ENCODE data around the gene PKDCC. TPM values are rescaled to one million over a fixed set of nuclear protein-coding genes. Genes with fewer than 3 reads are reported as not detected.

The PKDCC gene
- total and polyA plus RNA-seq, 2 of the 13 experiments (the other 11 are each of a cell fraction or from before 2014, with no cell fraction given), result 52.6 to 58.8 TPM

DNA sequence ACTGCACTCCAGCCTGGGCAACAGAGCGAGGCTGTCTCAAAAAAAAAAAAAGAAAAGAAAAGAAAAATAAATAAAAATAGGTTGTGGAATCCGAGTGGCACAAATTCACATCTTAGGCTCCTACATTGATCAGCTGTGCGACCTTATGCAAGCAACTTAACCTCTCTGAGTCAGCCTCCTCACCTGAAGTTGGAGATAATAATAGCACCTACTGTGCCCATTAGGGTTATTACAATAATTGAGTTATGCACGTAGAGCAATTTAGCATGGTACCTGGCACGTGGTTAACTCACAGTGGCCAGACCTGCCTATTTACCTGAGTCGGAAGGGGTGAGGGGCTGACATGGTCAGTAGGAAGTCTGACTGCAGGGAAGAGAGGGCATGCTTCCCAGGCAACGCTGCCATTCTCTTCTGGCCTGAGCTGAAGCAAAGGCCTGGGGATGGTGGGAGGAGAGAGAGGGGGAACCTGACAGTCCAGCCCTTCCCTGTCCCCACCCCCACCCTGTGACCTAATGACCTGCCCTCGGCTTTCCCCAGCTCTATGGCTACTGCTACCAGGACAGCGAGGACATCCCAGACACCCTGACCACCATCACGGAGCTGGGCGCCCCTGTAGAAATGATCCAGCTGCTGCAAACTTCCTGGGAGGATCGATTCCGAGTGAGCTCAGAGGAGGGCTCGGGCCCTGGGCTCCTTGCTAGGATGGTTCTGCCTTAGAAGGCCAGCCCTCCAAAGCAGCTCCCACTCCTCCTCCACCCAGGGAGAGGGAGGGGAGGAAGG is 5.1 kb downstream of the PKDCC start (continued):
- TF ChIP-seq, protein P1, sequence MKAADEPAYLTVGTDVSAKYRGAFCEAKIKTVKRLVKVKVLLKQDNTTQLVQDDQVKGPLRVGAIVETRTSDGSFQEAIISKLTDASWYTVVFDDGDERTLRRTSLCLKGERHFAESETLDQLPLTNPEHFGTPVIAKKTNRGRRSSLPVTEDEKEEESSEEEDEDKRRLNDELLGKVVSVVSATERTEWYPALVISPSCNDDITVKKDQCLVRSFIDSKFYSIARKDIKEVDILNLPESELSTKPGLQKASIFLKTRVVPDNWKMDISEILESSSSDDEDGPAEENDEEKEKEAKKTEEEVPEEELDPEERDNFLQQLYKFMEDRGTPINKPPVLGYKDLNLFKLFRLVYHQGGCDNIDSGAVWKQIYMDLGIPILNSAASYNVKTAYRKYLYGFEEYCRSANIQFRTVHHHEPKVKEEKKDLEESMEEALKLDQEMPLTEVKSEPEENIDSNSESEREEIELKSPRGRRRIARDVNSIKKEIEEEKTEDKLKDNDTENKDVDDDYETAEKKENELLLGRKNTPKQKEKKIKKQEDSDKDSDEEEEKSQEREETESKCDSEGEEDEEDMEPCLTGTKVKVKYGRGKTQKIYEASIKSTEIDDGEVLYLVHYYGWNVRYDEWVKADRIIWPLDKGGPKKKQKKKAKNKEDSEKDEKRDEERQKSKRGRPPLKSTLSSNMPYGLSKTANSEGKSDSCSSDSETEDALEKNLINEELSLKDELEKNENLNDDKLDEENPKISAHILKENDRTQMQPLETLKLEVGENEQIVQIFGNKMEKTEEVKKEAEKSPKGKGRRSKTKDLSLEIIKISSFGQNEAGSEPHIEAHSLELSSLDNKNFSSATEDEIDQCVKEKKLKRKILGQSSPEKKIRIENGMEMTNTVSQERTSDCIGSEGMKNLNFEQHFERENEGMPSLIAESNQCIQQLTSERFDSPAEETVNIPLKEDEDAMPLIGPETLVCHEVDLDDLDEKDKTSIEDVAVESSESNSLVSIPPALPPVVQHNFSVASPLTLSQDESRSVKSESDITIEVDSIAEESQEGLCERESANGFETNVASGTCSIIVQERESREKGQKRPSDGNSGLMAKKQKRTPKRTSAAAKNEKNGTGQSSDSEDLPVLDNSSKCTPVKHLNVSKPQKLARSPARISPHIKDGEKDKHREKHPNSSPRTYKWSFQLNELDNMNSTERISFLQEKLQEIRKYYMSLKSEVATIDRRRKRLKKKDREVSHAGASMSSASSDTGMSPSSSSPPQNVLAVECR (CRISPR knock-in tag; IDR thresholded peaks at IDR 0.05; ENCODE audit: borderline replicate concordance), result 0 out of 2 replicates have a peak, but pooled peaks have one; percentile 31
- TF ChIP-seq ZBTB26 (CRISPR knock-in tag; IDR thresholded peaks at IDR 0.05; ENCODE audit: borderline replicate concordance) (no peak), ZNF761 (CRISPR knock-in tag; conservative IDR thresholded peaks at IDR 0.05) (0 out of 2 replicates have a peak, but pooled peaks have one; percentile 26), ZNF205 (CRISPR knock-in tag; IDR thresholded peaks at IDR 0.05) (0 out of 2 replicates have a peak, but pooled peaks have one; percentile 47), NONO (IDR thresholded peaks at IDR 0.05) (no peak), NONO (CRISPR knock-in tag; conservative IDR thresholded peaks at IDR 0.05) (no peak), KMT2A (CRISPR knock-in tag; IDR thresholded peaks at IDR 0.05) (0 out of 2 replicates have a peak, but pooled peaks have one; percentile 8), SP4 (CRISPR knock-in tag; IDR thresholded peaks at IDR 0.05) (peak; percentile 21; the same call in 1 of the 2 replicates), RXRB (CRISPR knock-in tag; IDR thresholded peaks at IDR 0.05; ENCODE audit: borderline replicate concordance) (peak; percentile 7; the same call in 1 of the 2 replicates), FOSL2 (CRISPR knock-in tag; IDR thresholded peaks at IDR 0.05) (0 out of 2 replicates have a peak, but pooled peaks have one; percentile 20), NR2F6 (IDR thresholded peaks at IDR 0.05) (peak; percentile 92), NR2F6 (CRISPR knock-in tag; IDR thresholded peaks at IDR 0.05) (peak; percentile 70; the same call in 1 of the 2 replicates), JARID2 (CRISPR knock-in tag; IDR thresholded peaks at IDR 0.05; ENCODE audit: insufficient replicate concordance) (no peak), POLR2G (IDR thresholded peaks at IDR 0.05; ENCODE audit: low read depth, low read length) (0 out of 2 replicates have a peak, but pooled peaks have one; percentile 21), ZNF768 (CRISPR knock-in tag; IDR thresholded peaks at IDR 0.05) (peak; percentile 84), ZNF331 (CRISPR knock-in tag; IDR thresholded peaks at IDR 0.05) (0 out of 2 replicates have a peak, but pooled peaks have one; percentile 8), ZMYM3 (CRISPR knock-in tag; IDR thresholded peaks at IDR 0.05) (peak; percentile 63), ETV6 (CRISPR knock-in tag; conservative IDR thresholded peaks at IDR 0.05) (peak; percentile 50; the same call in 1 of the 2 replicates), ZNF101 (CRISPR knock-in tag; IDR thresholded peaks at IDR 0.05; ENCODE audit: borderline replicate concordance, low read depth) (0 out of 2 replicates have a peak, but pooled peaks have one; percentile 7), NFIC (IDR thresholded peaks at IDR 0.05; ENCODE audit: low read length) (no peak), DNMT3B (CRISPR knock-in tag; conservative IDR thresholded peaks at IDR 0.05) (no peak)

Measured in HepG2 (cell line).